MM.1S (cell line): ENCODE data around the gene PTPRN2.

ENCODE experiments used
- DNase-seq: peaks from one replicate; pipeline ENCODE4 v3.0.0-alpha.2; 2015
- H2AFZ ChIP-seq: fragments of 300-600 bp; sonication (generic); 2 replicates; pipeline ENCODE4 v1.6.0; 2016; ENCODE audit warnings: antibody characterized with exemption, low read length
- H3F3A ChIP-seq: fragments of 300-600 bp; sonication (generic); 2 replicates; pipeline ENCODE4 v1.6.1; 2016; ENCODE audit warnings: mild to moderate bottlenecking, antibody characterized with exemption, low read length, moderate library complexity, mixed read lengths; ENCODE audit not compliant: insufficient read depth
- H3K27ac ChIP-seq: fragments of 300-600 bp; sonication (generic); 2 replicates; pipeline ENCODE4 v1.5.1; 2016; ENCODE audit warnings: mild to moderate bottlenecking, low read length
- H3K27me3 ChIP-seq: fragments of 300-600 bp; sonication (generic); replicated peaks from 2 replicates; pipeline ENCODE4 v1.6.0; 2016; ENCODE audit warnings: low read length; ENCODE audit not compliant: insufficient read depth
- H3K36me3 ChIP-seq: fragments of 300-600 bp; sonication (generic); replicated peaks from 2 replicates; pipeline ENCODE4 v1.6.1; 2016; ENCODE audit warnings: mild to moderate bottlenecking, low read length, mixed read lengths; ENCODE audit not compliant: insufficient read depth
- H3K4me1 ChIP-seq: fragments of 300-600 bp; sonication (generic); 2 replicates; pipeline ENCODE4 v1.6.1; 2016; ENCODE audit warnings: low read length, mixed read lengths
- H3K4me2 ChIP-seq: fragments of 300-600 bp; sonication (generic); 2 replicates; pipeline ENCODE4 v1.6.0; 2016; ENCODE audit warnings: low read depth, low read length
- H3K4me3 ChIP-seq: fragments of 300-600 bp; sonication (generic); 2 replicates; pipeline ENCODE4 v1.5.1; 2016; ENCODE audit warnings: low read length, mixed read lengths
- H3K79me2 ChIP-seq: fragments of 300-600 bp; sonication (generic); 2 replicates; pipeline ENCODE4 v1.6.1; 2016; ENCODE audit warnings: mixed run types, low read length, mixed read lengths
- H3K9ac ChIP-seq: fragments of 300-600 bp; sonication (generic); 2 replicates; pipeline ENCODE4 v1.6.1; 2016; ENCODE audit warnings: low read length, mixed read lengths
- H3K9me2 ChIP-seq: fragments of 300-600 bp; sonication (generic); replicated peaks from 2 replicates; pipeline ENCODE4 v1.6.1; 2016; ENCODE audit warnings: mild to moderate bottlenecking, low read length, mixed read lengths; ENCODE audit not compliant: insufficient read depth
- H3K9me3 ChIP-seq: fragments of 300-600 bp; sonication (generic); replicated peaks from 2 replicates; pipeline ENCODE4 v1.6.1; 2016; ENCODE audit warnings: mild to moderate bottlenecking, low read length, mixed read lengths; ENCODE audit not compliant: insufficient read depth
- H4K20me1 ChIP-seq: fragments of 300-600 bp; sonication (generic); 2 replicates; pipeline ENCODE4 v1.6.1; 2016; ENCODE audit warnings: mild to moderate bottlenecking, low read length, moderate library complexity, mixed read lengths; ENCODE audit not compliant: insufficient read depth
- CTCF ChIP-seq: fragments of 300-600 bp; sonication (generic); IDR thresholded peaks from 2 replicates; pipeline ENCODE4 v1.5.1; 2016; ENCODE audit warnings: antibody characterized with exemption, low read length, mixed read lengths
- EZH2 ChIP-seq: fragments of 300-600 bp; sonication (generic); optimal IDR thresholded peaks from 2 replicates; pipeline ENCODE3; 2017; ENCODE audit warnings: low read depth, mild to moderate bottlenecking, antibody characterized with exemption, low read length, mixed read lengths
- EZH2phosphoT487 ChIP-seq: fragments of 300-600 bp; sonication (generic); IDR thresholded peaks from 2 replicates; pipeline ENCODE4 v1.6.1; 2018; ENCODE audit warnings: antibody characterized with exemption, low read length

PTPRN2 gene

GRCh38 chr7:157816526-157817250, 770.9 kb downstream of the PTPRN2 start:
- DNase-seq: no peak

DNA sequence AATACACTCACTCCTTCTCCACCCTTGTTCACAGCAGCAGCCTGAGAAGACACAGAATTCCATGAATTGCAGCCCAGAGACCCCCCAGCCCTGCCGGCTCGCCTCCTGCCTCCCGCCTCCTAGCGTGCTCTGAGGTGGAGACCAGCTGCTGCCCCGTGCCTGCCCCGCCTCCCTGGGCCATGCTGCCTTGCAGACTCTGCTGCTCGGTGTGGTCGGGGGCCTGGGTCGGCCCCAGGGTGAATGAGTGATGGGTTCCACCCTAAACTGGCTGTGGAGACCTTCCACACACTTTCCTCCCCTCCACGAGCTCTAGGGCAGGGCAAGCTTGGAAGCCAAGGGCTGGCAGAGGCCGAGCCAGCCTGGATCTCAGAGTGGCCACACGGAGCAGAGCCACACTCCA, 771.5 kb downstream of the PTPRN2 start:
- Histone ChIP-seq H3K9me3 (no peaks in the 10 kb centered on the region), H2AFZ (no peak overlapping the region), H3K9me2 (no peaks in the 10 kb centered on the region)

More at GRCh38 chr7:157816526-157817250, 770.9 kb downstream of the PTPRN2 start:
- H3K9ac ChIP-seq: no peak overlapping the region
- H3K36me3 ChIP-seq: no peaks in the 10 kb centered on the region
- TF ChIP-seq EZH2phosphoT487 (no peak), EZH2 (no peak), CTCF (no peak)
- no peaks in the 10 kb centered on the region for H3K9me2 ChIP-seq
- no peaks in the 10 kb centered on the region for H3K9me3 ChIP-seq
- no peak overlapping the region for H3K4me3 ChIP-seq
- no peak overlapping the region for H3K27ac ChIP-seq
- H4K20me1 ChIP-seq: no peaks in the 10 kb centered on the region
- no peaks in the 10 kb centered on the region for H3K4me1 ChIP-seq
- no peaks in the 10 kb centered on the region for H3K79me2 ChIP-seq
- H2AFZ ChIP-seq: no peak overlapping the region
- no peak overlapping the region for H3K4me2 ChIP-seq
- peaks cover 55% of the 10 kb centered on the region for H3K27me3 ChIP-seq
- no peaks in the 10 kb centered on the region for H3F3A ChIP-seq

DNA sequence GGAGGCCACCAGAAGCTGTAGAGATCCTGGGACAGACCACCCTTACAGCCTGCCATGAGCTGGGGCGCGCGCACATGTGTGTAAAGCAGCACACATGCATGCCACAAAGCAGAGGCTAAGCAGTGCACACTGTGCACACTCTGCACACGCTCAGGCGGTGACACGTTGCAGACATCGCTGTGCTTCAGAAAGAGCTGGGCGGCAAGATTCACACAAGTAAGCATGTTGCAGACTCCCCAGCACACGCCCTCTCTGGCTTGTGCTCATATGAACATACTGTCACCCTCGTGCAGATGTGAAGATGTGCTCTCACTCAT, 772.0 kb downstream of the PTPRN2 start:
- DNase-seq: no peak
- no peaks in the 10 kb centered on the region for H3K36me3 ChIP-seq
- no peaks in the 10 kb centered on the region for H3K9me2 ChIP-seq
- peaks cover 60% of the 10 kb centered on the region for H3K27me3 ChIP-seq
- TF ChIP-seq EZH2 (no peak), CTCF (no peak), EZH2phosphoT487 (no peak)
- H3K4me1 ChIP-seq: no peaks in the 10 kb centered on the region
- H4K20me1 ChIP-seq: no peaks in the 10 kb centered on the region
- H3K9me3 ChIP-seq: no peaks in the 10 kb centered on the region
- no peaks in the 10 kb centered on the region for H3F3A ChIP-seq
- no peak overlapping the region for H3K9ac ChIP-seq
- H3K79me2 ChIP-seq: no peaks in the 10 kb centered on the region
- H3K27ac ChIP-seq: no peak overlapping the region
- H2AFZ ChIP-seq: no peak overlapping the region
- H3K4me3 ChIP-seq: no peak overlapping the region
- H3K4me2 ChIP-seq: no peak overlapping the region

More for the DNA sequence above, 771.5 kb downstream of the PTPRN2 start:
- no peaks in the 10 kb centered on the region for H3K36me3 ChIP-seq
- peaks cover 60% of the 10 kb centered on the region for H3K27me3 ChIP-seq
- no peak overlapping the region for H3K4me2 ChIP-seq
- H3K9ac ChIP-seq: no peak overlapping the region
- no peaks in the 10 kb centered on the region for H3K79me2 ChIP-seq
- no peak for TF ChIP-seq EZH2
- no peak for TF ChIP-seq CTCF
- TF ChIP-seq EZH2phosphoT487: no peak
- H3F3A ChIP-seq: no peaks in the 10 kb centered on the region
- H3K27ac ChIP-seq: no peak overlapping the region
- H3K4me1 ChIP-seq: no peaks in the 10 kb centered on the region
- no peaks in the 10 kb centered on the region for H4K20me1 ChIP-seq
- DNase-seq: no peak
- H3K4me3 ChIP-seq: no peak overlapping the region
